WTC11 (cell line): Measurements from ENCODE around the gene ZSCAN2. TPM values are rescaled to one million over a fixed set of nuclear protein-coding genes. Genes with fewer than 3 reads are reported as not detected.

Experiments used
- ATAC-seq: fragments of 200-7000 bp; cut with Tn5 transposase; 2 replicates; pipeline ENCODE4 v1.10.0; 2021; ENCODE audit warnings: mild to moderate bottlenecking, moderate library complexity
- CTCF ChIA-PET: fragments of 300-600 bp; sonication (Branson Sonifier 250); formaldehyde crosslinking; loops from one replicate; lab custom pipeline; 2021; ENCODE audit warnings: antibody characterized with exemption; lab: Charles Lee
- POLR2A ChIA-PET: fragments of 350-600 bp; sonication (Branson Sonifier 250); formaldehyde crosslinking; loops from one replicate; lab custom pipeline; 2021; ENCODE audit warnings: antibody characterized with exemption; lab: Charles Lee
- DNase-seq: peaks from one replicate; pipeline ENCODE4 v3.0.0; 2021; ENCODE audit warnings: low spot score
- H3K27ac Mint-ChIP-seq: 2 replicates; pipeline ENCODE4 v1.8.0; 2021; ENCODE audit warnings: mixed read lengths
- H3K27me3 Mint-ChIP-seq: 2 replicates; pipeline ENCODE4 v1.8.0; 2021; ENCODE audit warnings: low read depth, mild to moderate bottlenecking, moderate library complexity, mixed read lengths
- H3K36me3 Mint-ChIP-seq: 2 replicates; pipeline ENCODE4 v1.8.0; 2021; ENCODE audit warnings: mixed read lengths
- H3K4me1 Mint-ChIP-seq: 2 replicates; pipeline ENCODE4 v1.8.0; 2022; ENCODE audit warnings: mixed read lengths
- H3K4me3 Mint-ChIP-seq: 2 replicates; pipeline ENCODE4 v1.8.0; 2021; ENCODE audit warnings: mild to moderate bottlenecking, moderate library complexity, mixed read lengths
- H3K9me3 Mint-ChIP-seq: 2 replicates; pipeline ENCODE4 v1.8.0; 2021; ENCODE audit warnings: mixed read lengths
- ATF1 ChIP-seq: sonication (generic); formaldehyde crosslinking; IDR thresholded peaks from 2 replicates; pipeline ENCODE4 v1.8.1; 2023; ENCODE audit warnings: mild to moderate bottlenecking, moderate library complexity, missing genetic modification reagents
- CREB1 ChIP-seq: sonication (generic); formaldehyde crosslinking; IDR thresholded peaks from 2 replicates; pipeline ENCODE4 v1.8.0; 2023; ENCODE audit warnings: mild to moderate bottlenecking, missing genetic modification reagents
- GRHL2 ChIP-seq: fragments of 250-450 bp; sonication (Bioruptor Pico); IDR thresholded peaks from 2 replicates; pipeline ENCODE4 v1.8.0; 2022; ENCODE audit warnings: mild to moderate bottlenecking, moderate library complexity; ENCODE audit not compliant: insufficient replicate concordance, severe bottlenecking
- IRF2 ChIP-seq: sonication (generic); formaldehyde crosslinking; IDR thresholded peaks from 2 replicates; pipeline ENCODE4 v1.8.0; 2022; ENCODE audit warnings: low read depth, missing genetic modification reagents, borderline replicate concordance
- KAT7 ChIP-seq: sonication (generic); formaldehyde crosslinking; IDR thresholded peaks from 2 replicates; pipeline ENCODE4 v1.8.1; 2023; ENCODE audit warnings: missing genetic modification reagents, mild to moderate bottlenecking, borderline replicate concordance
- RORB ChIP-seq: fragments of 250-450 bp; sonication (Bioruptor Pico); IDR thresholded peaks from 2 replicates; pipeline ENCODE4 v1.9.0; 2021; ENCODE audit warnings: mild to moderate bottlenecking
- TEAD1 ChIP-seq: sonication (generic); formaldehyde crosslinking; IDR thresholded peaks from 2 replicates; pipeline ENCODE4 v1.8.0; 2022; ENCODE audit warnings: mild to moderate bottlenecking, missing genetic modification reagents
- ZNF317 ChIP-seq: sonication (generic); formaldehyde crosslinking; IDR thresholded peaks from 2 replicates; pipeline ENCODE4 v1.8.1; 2023; ENCODE audit warnings: low read depth, mild to moderate bottlenecking, moderate library complexity, missing genetic modification reagents, borderline replicate concordance
- ZNF416 ChIP-seq: fragments of 250-450 bp; sonication (Bioruptor Pico); IDR thresholded peaks from 2 replicates; pipeline ENCODE4 v1.9.0; 2021; ENCODE audit warnings: mild to moderate bottlenecking, inconsistent platforms
- ZNF671 ChIP-seq: fragments of 250-450 bp; sonication (Bioruptor Pico); IDR thresholded peaks from 2 replicates; pipeline ENCODE4 v1.8.0; 2021; ENCODE audit warnings: mild to moderate bottlenecking
- total RNA-seq: library from RNA; stranded (reverse); gene quantifications from 3 replicates; pipeline ENCODE4 v1.2.3, GENCODE V29; 2021
- TF ChIP-seq, protein P1 (sequence below): sonication (generic); formaldehyde crosslinking; IDR thresholded peaks from 2 replicates; pipeline ENCODE4 v1.8.1; 2023; ENCODE audit warnings: mild to moderate bottlenecking, missing genetic modification reagents, moderate library complexity
- TF ChIP-seq, protein P2 (sequence below): sonication (generic); formaldehyde crosslinking; IDR thresholded peaks from 2 replicates; pipeline ENCODE4 v1.8.0; 2023; ENCODE audit warnings: missing genetic modification reagents, mild to moderate bottlenecking, borderline replicate concordance
- TF ChIP-seq, protein P3 (sequence below): sonication (generic); formaldehyde crosslinking; IDR thresholded peaks from 2 replicates; pipeline ENCODE4 v1.8.1; 2022; ENCODE audit warnings: mild to moderate bottlenecking, moderate library complexity, missing genetic modification reagents
- TF ChIP-seq, protein P4 (sequence below): fragments of 250-450 bp; sonication (Bioruptor Pico); IDR thresholded peaks from 2 replicates; pipeline ENCODE4 v1.9.0; 2021; ENCODE audit warnings: mild to moderate bottlenecking
- TF ChIP-seq, protein P5 (sequence below): fragments of 250-450 bp; sonication (Bioruptor Pico); IDR thresholded peaks from 2 replicates; pipeline ENCODE4 v2.1.2; 2022; ENCODE audit warnings: mild to moderate bottlenecking, moderate library complexity
- TF ChIP-seq, protein P6 (sequence below): fragments of 250-450 bp; sonication (Bioruptor Pico); IDR thresholded peaks from 2 replicates; pipeline ENCODE4 v1.9.0; 2021; ENCODE audit warnings: mild to moderate bottlenecking

The ZSCAN2 gene
- total RNA-seq, 1 experiment from 2014 or later, result 51.9 TPM

DNA sequence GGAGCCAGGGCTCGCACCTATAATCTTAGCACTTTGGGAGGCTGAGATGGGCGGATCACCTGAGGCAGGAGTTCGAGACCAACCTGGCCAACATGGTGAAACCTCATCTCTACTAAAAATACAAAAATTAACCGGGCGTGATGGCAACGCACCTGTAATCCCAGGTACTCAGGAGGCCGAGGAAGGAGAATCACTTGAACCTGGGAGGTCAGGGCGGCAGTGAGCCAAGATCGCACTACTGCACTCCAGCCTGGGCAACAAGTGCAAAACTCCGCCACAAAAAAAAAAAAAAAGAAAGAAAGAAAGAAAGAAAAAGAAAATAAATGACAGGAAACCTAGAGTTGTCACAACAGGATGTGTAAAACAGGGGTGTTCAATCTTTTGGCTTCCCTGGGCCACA lies 60.2 kb downstream of the ZSCAN2 start:
- POLR2A ChIA-PET, result interaction anchor here (0.6 kb wide), 1 partner anchor 669 kb away, joined by 3 read pairs; no protein-coding TSS in a partner anchor
- no peaks in the 10 kb centered on the region for H3K9me3 Mint-ChIP-seq
- CTCF ChIA-PET, result interaction anchor here (0.8 to 3.6 kb wide), 3 partner anchors 61 to 267 kb away, joined by 3 to 25 read pairs (median 7); no protein-coding TSS in a partner anchor
- TF ChIP-seq, protein P1, sequence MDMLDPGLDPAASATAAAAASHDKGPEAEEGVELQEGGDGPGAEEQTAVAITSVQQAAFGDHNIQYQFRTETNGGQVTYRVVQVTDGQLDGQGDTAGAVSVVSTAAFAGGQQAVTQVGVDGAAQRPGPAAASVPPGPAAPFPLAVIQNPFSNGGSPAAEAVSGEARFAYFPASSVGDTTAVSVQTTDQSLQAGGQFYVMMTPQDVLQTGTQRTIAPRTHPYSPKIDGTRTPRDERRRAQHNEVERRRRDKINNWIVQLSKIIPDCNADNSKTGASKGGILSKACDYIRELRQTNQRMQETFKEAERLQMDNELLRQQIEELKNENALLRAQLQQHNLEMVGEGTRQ (CRISPR knock-in tag), result no peak
- no peak for TF ChIP-seq CREB1
- no peak for TF ChIP-seq ATF1 (CRISPR knock-in tag)
- TF ChIP-seq, protein P2, sequence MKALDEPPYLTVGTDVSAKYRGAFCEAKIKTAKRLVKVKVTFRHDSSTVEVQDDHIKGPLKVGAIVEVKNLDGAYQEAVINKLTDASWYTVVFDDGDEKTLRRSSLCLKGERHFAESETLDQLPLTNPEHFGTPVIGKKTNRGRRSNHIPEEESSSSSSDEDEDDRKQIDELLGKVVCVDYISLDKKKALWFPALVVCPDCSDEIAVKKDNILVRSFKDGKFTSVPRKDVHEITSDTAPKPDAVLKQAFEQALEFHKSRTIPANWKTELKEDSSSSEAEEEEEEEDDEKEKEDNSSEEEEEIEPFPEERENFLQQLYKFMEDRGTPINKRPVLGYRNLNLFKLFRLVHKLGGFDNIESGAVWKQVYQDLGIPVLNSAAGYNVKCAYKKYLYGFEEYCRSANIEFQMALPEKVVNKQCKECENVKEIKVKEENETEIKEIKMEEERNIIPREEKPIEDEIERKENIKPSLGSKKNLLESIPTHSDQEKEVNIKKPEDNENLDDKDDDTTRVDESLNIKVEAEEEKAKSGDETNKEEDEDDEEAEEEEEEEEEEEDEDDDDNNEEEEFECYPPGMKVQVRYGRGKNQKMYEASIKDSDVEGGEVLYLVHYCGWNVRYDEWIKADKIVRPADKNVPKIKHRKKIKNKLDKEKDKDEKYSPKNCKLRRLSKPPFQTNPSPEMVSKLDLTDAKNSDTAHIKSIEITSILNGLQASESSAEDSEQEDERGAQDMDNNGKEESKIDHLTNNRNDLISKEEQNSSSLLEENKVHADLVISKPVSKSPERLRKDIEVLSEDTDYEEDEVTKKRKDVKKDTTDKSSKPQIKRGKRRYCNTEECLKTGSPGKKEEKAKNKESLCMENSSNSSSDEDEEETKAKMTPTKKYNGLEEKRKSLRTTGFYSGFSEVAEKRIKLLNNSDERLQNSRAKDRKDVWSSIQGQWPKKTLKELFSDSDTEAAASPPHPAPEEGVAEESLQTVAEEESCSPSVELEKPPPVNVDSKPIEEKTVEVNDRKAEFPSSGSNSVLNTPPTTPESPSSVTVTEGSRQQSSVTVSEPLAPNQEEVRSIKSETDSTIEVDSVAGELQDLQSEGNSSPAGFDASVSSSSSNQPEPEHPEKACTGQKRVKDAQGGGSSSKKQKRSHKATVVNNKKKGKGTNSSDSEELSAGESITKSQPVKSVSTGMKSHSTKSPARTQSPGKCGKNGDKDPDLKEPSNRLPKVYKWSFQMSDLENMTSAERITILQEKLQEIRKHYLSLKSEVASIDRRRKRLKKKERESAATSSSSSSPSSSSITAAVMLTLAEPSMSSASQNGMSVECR (CRISPR knock-in tag), result no peak
- TF ChIP-seq, protein P3, sequence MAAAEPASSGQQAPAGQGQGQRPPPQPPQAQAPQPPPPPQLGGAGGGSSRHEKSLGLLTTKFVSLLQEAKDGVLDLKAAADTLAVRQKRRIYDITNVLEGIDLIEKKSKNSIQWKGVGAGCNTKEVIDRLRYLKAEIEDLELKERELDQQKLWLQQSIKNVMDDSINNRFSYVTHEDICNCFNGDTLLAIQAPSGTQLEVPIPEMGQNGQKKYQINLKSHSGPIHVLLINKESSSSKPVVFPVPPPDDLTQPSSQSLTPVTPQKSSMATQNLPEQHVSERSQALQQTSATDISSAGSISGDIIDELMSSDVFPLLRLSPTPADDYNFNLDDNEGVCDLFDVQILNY (CRISPR knock-in tag), result no peak
- TF ChIP-seq ZNF671 (CRISPR knock-in tag), result no peak
- TF ChIP-seq, protein P4, sequence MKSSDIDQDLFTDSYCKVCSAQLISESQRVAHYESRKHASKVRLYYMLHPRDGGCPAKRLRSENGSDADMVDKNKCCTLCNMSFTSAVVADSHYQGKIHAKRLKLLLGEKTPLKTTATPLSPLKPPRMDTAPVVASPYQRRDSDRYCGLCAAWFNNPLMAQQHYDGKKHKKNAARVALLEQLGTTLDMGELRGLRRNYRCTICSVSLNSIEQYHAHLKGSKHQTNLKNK, result no peak
- no peak for TF ChIP-seq IRF2 (CRISPR knock-in tag)
- TF ChIP-seq KAT7 (CRISPR knock-in tag), result no peak
- no peak for TF ChIP-seq RORB (CRISPR knock-in tag)
- TF ChIP-seq, protein P5, sequence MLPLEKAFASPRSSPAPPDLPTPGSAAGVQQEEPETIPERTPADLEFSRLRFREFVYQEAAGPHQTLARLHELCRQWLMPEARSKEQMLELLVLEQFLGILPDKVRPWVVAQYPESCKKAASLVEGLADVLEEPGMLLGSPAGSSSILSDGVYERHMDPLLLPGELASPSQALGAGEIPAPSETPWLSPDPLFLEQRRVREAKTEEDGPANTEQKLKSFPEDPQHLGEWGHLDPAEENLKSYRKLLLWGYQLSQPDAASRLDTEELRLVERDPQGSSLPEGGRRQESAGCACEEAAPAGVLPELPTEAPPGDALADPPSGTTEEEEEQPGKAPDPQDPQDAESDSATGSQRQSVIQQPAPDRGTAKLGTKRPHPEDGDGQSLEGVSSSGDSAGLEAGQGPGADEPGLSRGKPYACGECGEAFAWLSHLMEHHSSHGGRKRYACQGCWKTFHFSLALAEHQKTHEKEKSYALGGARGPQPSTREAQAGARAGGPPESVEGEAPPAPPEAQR (CRISPR knock-in tag), result no peak
- TF ChIP-seq ZNF416 (CRISPR knock-in tag), result no peak
- TF ChIP-seq ZNF317, result no peak
- no peak for TF ChIP-seq TEAD1 (CRISPR knock-in tag)
- H3K27me3 Mint-ChIP-seq, result peaks cover 17% of the 10 kb centered on the region
- H3K4me1 Mint-ChIP-seq, result peaks cover 26% of the 10 kb centered on the region
- H3K36me3 Mint-ChIP-seq, result peaks cover 5% of the 10 kb centered on the region
- DNase-seq, result no peak
- no peak for ATAC-seq
- no peak overlapping the region for H3K27ac Mint-ChIP-seq
- no peak overlapping the region for H3K4me3 Mint-ChIP-seq

DNA sequence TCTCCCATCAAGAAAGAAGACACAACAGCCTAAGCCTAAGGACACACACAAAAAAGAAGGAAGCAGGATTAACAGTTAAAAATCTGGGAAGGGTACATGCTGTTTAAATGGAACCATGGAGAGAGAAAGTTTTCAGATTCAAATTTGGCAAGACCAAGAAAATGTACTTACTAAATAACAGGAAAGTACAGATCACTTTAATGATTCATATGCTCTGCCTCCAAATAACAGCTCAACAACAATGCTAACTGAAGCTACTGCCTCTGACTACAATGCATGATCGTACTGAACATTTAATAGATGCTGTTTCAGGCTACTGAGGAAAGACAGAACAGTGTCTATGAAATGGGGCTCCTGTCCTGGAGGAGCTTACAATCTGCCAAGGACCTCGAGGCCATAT lies 65.6 kb downstream of the ZSCAN2 start:
- H3K27me3 Mint-ChIP-seq, result no peaks in the 10 kb centered on the region; the same call in 1 of the 2 replicates
- ChIA-PET CTCF (interaction anchor here (0.6 kb wide), 1 partner anchor 30 kb away, joined by 4 read pairs; no protein-coding TSS in a partner anchor), POLR2A (no interaction called here)
- H3K27ac Mint-ChIP-seq, result peak overlapping the region; percentile 59
- TF ChIP-seq, protein P6, sequence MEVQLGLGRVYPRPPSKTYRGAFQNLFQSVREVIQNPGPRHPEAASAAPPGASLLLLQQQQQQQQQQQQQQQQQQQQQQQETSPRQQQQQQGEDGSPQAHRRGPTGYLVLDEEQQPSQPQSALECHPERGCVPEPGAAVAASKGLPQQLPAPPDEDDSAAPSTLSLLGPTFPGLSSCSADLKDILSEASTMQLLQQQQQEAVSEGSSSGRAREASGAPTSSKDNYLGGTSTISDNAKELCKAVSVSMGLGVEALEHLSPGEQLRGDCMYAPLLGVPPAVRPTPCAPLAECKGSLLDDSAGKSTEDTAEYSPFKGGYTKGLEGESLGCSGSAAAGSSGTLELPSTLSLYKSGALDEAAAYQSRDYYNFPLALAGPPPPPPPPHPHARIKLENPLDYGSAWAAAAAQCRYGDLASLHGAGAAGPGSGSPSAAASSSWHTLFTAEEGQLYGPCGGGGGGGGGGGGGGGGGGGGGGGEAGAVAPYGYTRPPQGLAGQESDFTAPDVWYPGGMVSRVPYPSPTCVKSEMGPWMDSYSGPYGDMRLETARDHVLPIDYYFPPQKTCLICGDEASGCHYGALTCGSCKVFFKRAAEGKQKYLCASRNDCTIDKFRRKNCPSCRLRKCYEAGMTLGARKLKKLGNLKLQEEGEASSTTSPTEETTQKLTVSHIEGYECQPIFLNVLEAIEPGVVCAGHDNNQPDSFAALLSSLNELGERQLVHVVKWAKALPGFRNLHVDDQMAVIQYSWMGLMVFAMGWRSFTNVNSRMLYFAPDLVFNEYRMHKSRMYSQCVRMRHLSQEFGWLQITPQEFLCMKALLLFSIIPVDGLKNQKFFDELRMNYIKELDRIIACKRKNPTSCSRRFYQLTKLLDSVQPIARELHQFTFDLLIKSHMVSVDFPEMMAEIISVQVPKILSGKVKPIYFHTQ (CRISPR knock-in tag), result no peak
- no peak for TF ChIP-seq GRHL2 (CRISPR knock-in tag)
- TF ChIP-seq, protein P3 (CRISPR knock-in tag), result no peak
- H3K36me3 Mint-ChIP-seq, result peaks cover 30% of the 10 kb centered on the region
- no peak for ATAC-seq
- H3K4me3 Mint-ChIP-seq, result no peak overlapping the region
- H3K9me3 Mint-ChIP-seq, result no peaks in the 10 kb centered on the region
- H3K4me1 Mint-ChIP-seq, result no peaks in the 10 kb centered on the region
- no peak for DNase-seq
